Thoracic aorta (tissue), 2 donors: Measurements from ENCODE around the gene UACA. TPM values are rescaled to one million over a fixed set of nuclear protein-coding genes. Genes with fewer than 3 reads are reported as not detected.
A peak's percentile ranks its signal among the peaks of the same experiment; 100 is the strongest.

Experiments used
- ATAC-seq: fragments of 150-250 bp; one replicate; pipeline ENCODE4 v1.8.0; 2017; ENCODE audit warnings: low read depth; ENCODE audit not compliant: insufficient number of reproducible peaks, low FRiP score
- DNase-seq: peaks from one replicate; pipeline ENCODE4 v3.0.0-alpha.2; 2020; ENCODE audit warnings: low spot score
- H3K27ac ChIP-seq, 2 donors: fragments of 200-600 bp; sonication (generic); 1 replicate in 1 of 2; 2 replicates in 1 of 2; pipeline ENCODE4 v1.5.1; 2016; ENCODE audit warnings: mild to moderate bottlenecking in 2 of 2, moderate library complexity in 2 of 2
- H3K27me3 ChIP-seq: fragments of 200-600 bp; sonication (generic); replicated peaks from 2 replicates; pipeline ENCODE4 v1.6.0; 2016; ENCODE audit warnings: mild to moderate bottlenecking; ENCODE audit not compliant: insufficient read depth
- H3K36me3 ChIP-seq: fragments of 200-600 bp; sonication (generic); one replicate; pipeline ENCODE4 v1.5.1; 2016
- H3K4me1 ChIP-seq, 2 donors: fragments of 200-600 bp; sonication (generic); 1 replicate in 1 of 2; 2 replicates in 1 of 2; pipeline versions ENCODE4 v1.5.1 to v1.6.0; 2016; ENCODE audit warnings: low read depth in 2 of 2, mild to moderate bottlenecking in 1 of 2; ENCODE audit not compliant: control insufficient read depth in 1 of 2
- H3K4me3 ChIP-seq: fragments of 200-600 bp; sonication (generic); 2 replicates; pipeline ENCODE4 v1.5.1; 2016; ENCODE audit warnings: mild to moderate bottlenecking
- H3K9me3 ChIP-seq: fragments of 200-600 bp; sonication (generic); 2 replicates; pipeline ENCODE4 v1.5.1; 2016
- CTCF ChIP-seq: fragments of 200-600 bp; sonication (generic); IDR thresholded peaks from one replicate; pipeline ENCODE4 v1.5.1; 2019; ENCODE audit warnings: antibody characterized with exemption
- total RNA-seq, 2 donors: library from RNA; depleted of rRNA; stranded (reverse); fragments of >200 nt; gene quantifications; one replicate each; pipeline versions ENCODE4 v1.1.0 to v1.2.3, GENCODE V29; 2016

Gene UACA
- total RNA-seq, 2 donors from 2014 or later: 107 to 118 TPM

GRCh38 chr15:70712271-70712670 lies 51.1 kb downstream of the UACA start:
- TF ChIP-seq CTCF: no peak
- DNase-seq: no peak
- H3K4me1 ChIP-seq: peaks cover 34 to 57% of the 10 kb centered on the region in 2 donors
- peak overlapping the region in 1 of 2 donors; percentile 61 for H3K27ac ChIP-seq
- no peak for ATAC-seq
- H3K27me3 ChIP-seq: no peaks in the 10 kb centered on the region
- no peak overlapping the region for H3K4me3 ChIP-seq
- H3K9me3 ChIP-seq: no peaks in the 10 kb centered on the region
- no peaks in the 10 kb centered on the region for H3K36me3 ChIP-seq

GRCh38 chr15:70710714-70711113 lies 52.6 kb downstream of the UACA start:
- no peak for TF ChIP-seq CTCF
- peaks cover 31 to 49% of the 10 kb centered on the region in 2 donors for H3K4me1 ChIP-seq

GRCh38 chr15:70708839-70709238 lies 54.5 kb downstream of the UACA start:
- no peaks in the 10 kb centered on the region for H3K36me3 ChIP-seq
- no peak for TF ChIP-seq CTCF
- H3K27me3 ChIP-seq: no peaks in the 10 kb centered on the region
- ATAC-seq: no peak
- DNase-seq: no peak
- no peaks in the 10 kb centered on the region for H3K9me3 ChIP-seq
- H3K4me3 ChIP-seq: no peak overlapping the region
- H3K4me1 ChIP-seq: peaks cover 30 to 50% of the 10 kb centered on the region in 2 donors
- H3K27ac ChIP-seq: no peak overlapping the region

More at GRCh38 chr15:70710714-70711113, 52.6 kb downstream of the UACA start:
- H3K9me3 ChIP-seq: no peaks in the 10 kb centered on the region
- H3K27me3 ChIP-seq: no peaks in the 10 kb centered on the region
- no peaks in the 10 kb centered on the region for H3K36me3 ChIP-seq
- H3K4me3 ChIP-seq: no peak overlapping the region
- no peak overlapping the region for H3K27ac ChIP-seq
- ATAC-seq: no peak
- no peak for DNase-seq

- H3K9me3 ChIP-seq: no peaks in the 10 kb centered on the region
- H3K4me1 ChIP-seq: peaks cover 28 to 50% of the 10 kb centered on the region in 2 donors
- H3K27me3 ChIP-seq: no peaks in the 10 kb centered on the region
- H3K36me3 ChIP-seq: no peaks in the 10 kb centered on the region
- no peak for ATAC-seq
- TF ChIP-seq CTCF: no peak
- H3K4me3 ChIP-seq: no peak overlapping the region
- H3K27ac ChIP-seq: no peak overlapping the region
- no peak for DNase-seq
Measured at GRCh38 chr15:70707686-70708300, 55.6 kb downstream of the UACA start.

- no peaks in the 10 kb centered on the region for H3K9me3 ChIP-seq
- ATAC-seq (no peak), DNase-seq (no peak)
- H3K4me3 ChIP-seq: no peak overlapping the region
- TF ChIP-seq CTCF: no peak
- H3K36me3 ChIP-seq: no peaks in the 10 kb centered on the region
- no peak overlapping the region for H3K27ac ChIP-seq
- H3K4me1 ChIP-seq: peaks cover 23 to 55% of the 10 kb centered on the region in 2 donors
- no peaks in the 10 kb centered on the region for H3K27me3 ChIP-seq
Measured at GRCh38 chr15:70704731-70705130, 58.6 kb downstream of the UACA start.
